Activated CD4-positive, alpha-beta T cell treated with anti-CD3 and anti-CD28 coated beads, Interleukin-2, amount 10 ng/mL, durations not matched to agents 7 days and 5 days (primary cell): ENCODE data around the gene PRSS21. TPM values are rescaled to one million over a fixed set of nuclear protein-coding genes. Genes with fewer than 3 reads are reported as not detected.
A peak's percentile ranks its signal among the peaks of the same experiment; 100 is the strongest.

ENCODE experiments used
- CTCF ChIA-PET: fragments of 350-600 bp; sonication (Branson Sonifier 250); formaldehyde crosslinking; loops from one replicate; lab custom pipeline; 2021; ENCODE audit warnings: antibody characterized with exemption; lab: Charles Lee
- POLR2A ChIA-PET: fragments of 350-600 bp; sonication (Branson Sonifier 250); formaldehyde crosslinking; loops from one replicate; lab custom pipeline; 2021; ENCODE audit warnings: antibody characterized with exemption; lab: Charles Lee
- DNase-seq: peaks from one replicate; pipeline ENCODE4 v3.0.0-alpha.2; 2020
- H3K27ac Mint-ChIP-seq: one replicate; pipeline ENCODE4 v1.8.0; 2021; ENCODE audit warnings: mild to moderate bottlenecking, moderate library complexity, mixed read lengths
- H3K27me3 Mint-ChIP-seq: one replicate; pipeline ENCODE4 v1.8.0; 2021; ENCODE audit warnings: mixed read lengths
- H3K36me3 Mint-ChIP-seq: one replicate; pipeline ENCODE4 v1.8.0; 2021; ENCODE audit warnings: low read depth, mixed read lengths
- H3K4me1 Mint-ChIP-seq: one replicate; pipeline ENCODE4 v1.8.0; 2021; ENCODE audit warnings: mixed read lengths
- H3K4me3 Mint-ChIP-seq: one replicate; pipeline ENCODE4 v1.8.0; 2021; ENCODE audit warnings: mild to moderate bottlenecking, moderate library complexity, mixed read lengths
- H3K9me3 Mint-ChIP-seq: one replicate; pipeline ENCODE4 v1.8.0; 2021; ENCODE audit warnings: mixed read lengths
- total RNA-seq, 2 experiments: library from RNA; stranded (reverse); gene quantifications; one replicate each; pipeline ENCODE4 v1.2.3, GENCODE V29; 2021

PRSS21 gene, protein sequence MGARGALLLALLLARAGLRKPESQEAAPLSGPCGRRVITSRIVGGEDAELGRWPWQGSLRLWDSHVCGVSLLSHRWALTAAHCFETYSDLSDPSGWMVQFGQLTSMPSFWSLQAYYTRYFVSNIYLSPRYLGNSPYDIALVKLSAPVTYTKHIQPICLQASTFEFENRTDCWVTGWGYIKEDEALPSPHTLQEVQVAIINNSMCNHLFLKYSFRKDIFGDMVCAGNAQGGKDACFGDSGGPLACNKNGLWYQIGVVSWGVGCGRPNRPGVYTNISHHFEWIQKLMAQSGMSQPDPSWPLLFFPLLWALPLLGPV
- total RNA-seq = under 1 TPM; 0.27 to 0.67 TPM

DNA sequence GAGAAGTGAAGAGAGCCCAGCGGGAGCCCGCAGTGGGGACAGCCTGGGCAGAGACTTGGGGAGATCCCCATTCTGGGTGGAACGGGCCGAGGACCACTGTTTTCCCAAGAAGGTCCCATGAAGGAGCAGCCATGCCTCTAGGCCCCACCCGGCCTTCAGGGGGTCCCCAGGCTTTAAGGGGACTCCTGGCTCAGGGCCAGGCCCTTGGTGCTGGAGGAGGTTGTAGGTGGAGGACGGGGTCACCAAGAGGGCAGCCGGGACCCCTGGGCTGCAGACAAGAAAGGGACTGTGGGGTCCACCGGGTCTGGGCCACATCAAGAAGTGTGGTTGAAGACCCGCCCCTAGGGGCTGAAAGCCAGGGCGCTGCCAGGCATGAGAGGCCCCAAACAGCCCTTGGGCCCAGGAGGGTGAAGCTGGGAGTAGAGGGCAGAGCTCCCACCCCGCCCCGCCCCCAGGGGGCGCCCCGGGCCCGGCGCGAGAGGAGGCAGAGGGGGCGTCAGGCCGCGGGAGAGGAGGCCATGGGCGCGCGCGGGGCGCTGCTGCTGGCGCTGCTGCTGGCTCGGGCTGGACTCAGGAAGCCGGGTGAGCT lies at the start of gene PRSS21:
PRSS21 (plus strand) TSS at position 487 of the 589 bp plus-strand sequence; CDS start at position 519, 32 bp downstream.
- H3K27me3 Mint-ChIP-seq = peaks cover under 1% of the 10 kb centered on the region
- POLR2A ChIA-PET = no interaction called here

DNA sequence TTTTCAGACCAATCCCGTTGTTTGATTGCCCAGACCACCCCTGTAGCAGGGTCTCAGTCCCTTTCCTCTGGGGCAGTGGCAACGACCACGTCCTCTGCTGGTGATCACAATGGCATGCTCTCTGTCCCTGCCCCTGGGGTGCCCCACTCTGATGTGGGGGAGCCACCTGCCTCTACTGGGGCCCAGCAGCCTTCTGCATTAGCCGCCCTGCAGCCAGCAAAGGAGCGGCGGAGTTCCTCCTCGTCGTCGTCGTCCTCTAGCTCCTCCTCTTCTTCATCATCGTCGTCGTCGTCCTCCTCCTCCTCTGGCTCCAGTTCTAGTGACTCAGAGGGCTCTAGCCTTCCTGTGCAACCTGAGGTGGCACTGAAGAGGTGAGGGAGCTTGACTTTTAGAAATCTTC lies 49.1 kb upstream of the PRSS21 start:
- DNase-seq = no peak
- H3K27ac Mint-ChIP-seq = no peak overlapping the region
- no peaks in the 10 kb centered on the region for H3K9me3 Mint-ChIP-seq
- peaks cover 6% of the 10 kb centered on the region for H3K4me1 Mint-ChIP-seq
- no peak overlapping the region for H3K4me3 Mint-ChIP-seq
- ChIA-PET POLR2A (no interaction called here), CTCF (interaction anchor here (1.0 to 1.1 kb wide), 2 partner anchors 9 to 100 kb away, joined by 3 to 4 read pairs; no protein-coding TSS in a partner anchor)
- H3K36me3 Mint-ChIP-seq = peaks cover 87% of the 10 kb centered on the region
- H3K27me3 Mint-ChIP-seq = no peaks in the 10 kb centered on the region

More for the DNA sequence above, at the start of gene PRSS21:
- CTCF ChIA-PET = no interaction called here
- Mint-ChIP-seq H3K36me3 (no peaks in the 10 kb centered on the region), H3K4me1 (no peaks in the 10 kb centered on the region), H3K9me3 (no peaks in the 10 kb centered on the region), H3K27ac (no peak within 1 kb of the TSS), H3K4me3 (no peak within 1 kb of the TSS)
- DNase-seq = no peak

DNA sequence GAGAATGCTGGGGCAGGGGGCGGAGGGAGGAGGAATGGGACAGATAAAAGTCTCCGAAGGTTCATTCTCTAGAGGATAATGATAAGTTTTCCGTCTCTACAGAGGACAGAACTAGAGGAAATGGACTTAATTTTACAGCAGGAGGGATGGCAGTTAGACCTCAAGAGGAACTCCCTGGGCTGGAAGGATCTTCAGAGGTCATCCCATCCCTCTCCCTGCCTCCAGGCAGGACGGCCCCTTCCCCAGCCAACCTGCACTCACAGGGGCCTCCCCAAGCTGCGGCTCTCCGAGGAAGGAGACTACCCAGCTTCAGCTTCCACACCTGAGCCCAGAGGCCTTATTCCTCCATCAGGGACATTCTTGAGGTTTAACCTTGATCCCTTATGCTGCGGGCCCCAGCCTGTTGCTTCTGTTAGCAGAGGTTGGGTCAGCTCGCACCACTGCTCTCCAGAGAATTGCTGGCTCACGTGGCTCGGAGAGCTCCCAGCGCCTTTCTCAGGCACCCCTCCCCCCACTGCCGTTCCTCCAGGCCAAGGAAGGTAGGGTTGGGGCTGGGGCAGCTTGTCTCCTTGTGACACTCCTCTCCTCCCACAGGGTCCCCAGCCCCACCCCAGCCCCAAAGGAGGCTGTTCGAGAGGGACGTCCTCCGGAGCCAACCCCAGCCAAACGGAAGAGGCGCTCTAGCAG lies 48.5 kb upstream of the PRSS21 start:
- Mint-ChIP-seq H3K4me3 (no peak overlapping the region), H3K27me3 (no peaks in the 10 kb centered on the region), H3K4me1 (peaks cover 6% of the 10 kb centered on the region), H3K27ac (no peak overlapping the region), H3K9me3 (no peaks in the 10 kb centered on the region), H3K36me3 (peaks cover 84% of the 10 kb centered on the region)
- ChIA-PET POLR2A (no interaction called here), CTCF (interaction anchor here (1.0 to 1.4 kb wide), 3 partner anchors 8 to 99 kb away, joined by 3 to 4 read pairs (median 3); no protein-coding TSS in a partner anchor)
- DNase-seq = no peak

DNA sequence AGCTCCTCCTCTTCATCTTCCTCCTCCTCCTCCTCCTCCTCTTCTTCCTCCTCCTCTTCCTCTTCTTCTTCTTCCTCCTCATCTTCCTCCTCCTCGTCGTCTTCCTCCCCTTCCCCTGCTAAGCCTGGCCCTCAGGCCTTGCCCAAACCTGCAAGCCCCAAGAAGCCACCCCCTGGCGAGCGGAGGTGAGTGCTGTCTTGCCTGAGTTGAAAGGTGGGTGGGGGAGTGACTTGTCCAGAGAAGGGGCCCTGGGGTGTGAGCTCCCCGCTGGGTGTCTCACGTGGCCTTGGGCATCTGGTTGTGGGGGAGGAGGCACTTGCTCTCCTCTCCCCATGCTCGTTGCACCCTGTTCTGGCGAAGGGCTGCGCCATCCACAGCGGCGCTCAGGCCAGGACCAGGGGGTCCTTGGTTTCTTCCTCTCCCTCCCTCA lies 47.9 kb upstream of the PRSS21 start:
- Mint-ChIP-seq H3K27ac (no peak overlapping the region), H3K4me1 (peaks cover 6% of the 10 kb centered on the region), H3K4me3 (no peak overlapping the region), H3K36me3 (peaks cover 78% of the 10 kb centered on the region), H3K27me3 (no peaks in the 10 kb centered on the region), H3K9me3 (no peaks in the 10 kb centered on the region)
- POLR2A ChIA-PET = no interaction called here
- CTCF ChIA-PET = interaction anchor here (1.4 kb wide), 1 partner anchor 10 kb away, joined by 3 read pairs; no protein-coding TSS in a partner anchor
- no peak for DNase-seq

DNA sequence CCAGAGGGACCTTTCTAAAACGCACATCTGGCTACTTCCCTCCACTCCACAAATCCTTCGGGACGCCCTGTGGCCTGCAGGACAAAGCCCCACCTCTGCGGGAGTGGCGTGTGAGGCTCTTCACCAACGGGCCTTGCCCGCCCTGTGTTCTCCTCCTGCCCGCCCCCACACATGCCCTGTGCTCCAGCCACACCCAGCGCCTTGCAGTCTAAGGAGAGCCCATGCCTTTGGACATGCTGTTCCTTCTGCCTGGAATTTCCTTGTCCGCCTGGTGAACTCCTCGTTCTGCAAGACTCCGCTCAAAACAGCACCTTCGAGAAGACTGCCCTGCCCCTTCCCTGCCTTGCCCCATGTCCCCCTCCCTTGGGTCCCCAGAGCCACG lies 47.4 kb upstream of the PRSS21 start:
- CTCF ChIA-PET = interaction anchor here (1.4 kb wide), 1 partner anchor 9 kb away, joined by 3 read pairs; no protein-coding TSS in a partner anchor
- no peak overlapping the region for H3K27ac Mint-ChIP-seq
- DNase-seq = no peak
- H3K4me3 Mint-ChIP-seq = no peak overlapping the region
- POLR2A ChIA-PET = no interaction called here
- H3K9me3 Mint-ChIP-seq = no peaks in the 10 kb centered on the region
- peaks cover 73% of the 10 kb centered on the region for H3K36me3 Mint-ChIP-seq
- H3K27me3 Mint-ChIP-seq = no peaks in the 10 kb centered on the region
- peaks cover 6% of the 10 kb centered on the region for H3K4me1 Mint-ChIP-seq

DNA sequence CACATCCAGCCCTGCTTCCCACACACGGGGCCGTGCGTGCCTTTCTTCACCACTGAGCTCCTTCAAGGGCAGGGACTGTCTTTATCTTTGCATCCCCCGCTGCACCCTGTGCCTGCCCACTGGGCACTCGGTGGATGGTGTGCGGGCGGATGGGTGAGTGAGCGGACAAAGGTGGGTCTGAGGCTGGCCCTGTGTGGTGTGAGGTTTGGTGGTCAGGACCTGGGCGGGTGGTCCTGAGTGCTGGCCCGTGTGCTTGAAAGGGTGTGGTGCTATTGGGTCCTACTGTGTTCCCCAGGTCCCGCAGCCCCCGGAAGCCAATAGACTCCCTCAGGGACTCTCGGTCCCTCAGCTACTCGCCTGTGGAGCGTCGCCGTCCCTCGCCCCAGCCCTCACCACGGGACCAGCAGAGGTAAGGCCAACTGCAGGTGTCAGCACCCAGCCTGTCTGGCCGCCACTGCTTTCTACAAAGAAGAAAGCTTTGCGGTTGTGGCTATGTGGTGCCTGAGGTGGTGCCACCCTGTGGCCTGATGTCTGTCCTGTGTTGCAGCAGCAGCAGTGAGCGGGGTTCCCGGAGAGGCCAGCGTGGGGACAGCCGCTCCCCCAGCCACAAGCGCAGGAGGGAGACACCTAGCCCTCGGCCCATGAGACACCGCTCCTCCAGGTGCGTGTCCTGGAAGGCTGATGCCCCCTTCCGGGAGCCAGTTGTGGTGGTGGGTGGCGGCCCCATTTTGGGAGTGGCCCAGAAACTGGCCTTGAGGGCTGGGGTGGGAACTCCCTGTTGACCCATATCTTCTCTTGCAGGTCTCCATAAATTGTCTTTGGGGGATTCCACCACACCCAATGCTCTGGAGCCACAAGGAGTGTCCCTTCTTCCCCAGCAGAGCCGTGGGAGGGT lies 46.7 kb upstream of the PRSS21 start:
- Mint-ChIP-seq H3K27ac (no peak overlapping the region), H3K9me3 (no peaks in the 10 kb centered on the region), H3K36me3 (peaks cover 68% of the 10 kb centered on the region), H3K4me3 (no peak overlapping the region), H3K4me1 (peaks cover 9% of the 10 kb centered on the region), H3K27me3 (no peaks in the 10 kb centered on the region)
- DNase-seq = no peak
- ChIA-PET CTCF (interaction anchor here (1.4 kb wide), 1 partner anchor 8 kb away, joined by 3 read pairs; no protein-coding TSS in a partner anchor), POLR2A (no interaction called here)

DNA sequence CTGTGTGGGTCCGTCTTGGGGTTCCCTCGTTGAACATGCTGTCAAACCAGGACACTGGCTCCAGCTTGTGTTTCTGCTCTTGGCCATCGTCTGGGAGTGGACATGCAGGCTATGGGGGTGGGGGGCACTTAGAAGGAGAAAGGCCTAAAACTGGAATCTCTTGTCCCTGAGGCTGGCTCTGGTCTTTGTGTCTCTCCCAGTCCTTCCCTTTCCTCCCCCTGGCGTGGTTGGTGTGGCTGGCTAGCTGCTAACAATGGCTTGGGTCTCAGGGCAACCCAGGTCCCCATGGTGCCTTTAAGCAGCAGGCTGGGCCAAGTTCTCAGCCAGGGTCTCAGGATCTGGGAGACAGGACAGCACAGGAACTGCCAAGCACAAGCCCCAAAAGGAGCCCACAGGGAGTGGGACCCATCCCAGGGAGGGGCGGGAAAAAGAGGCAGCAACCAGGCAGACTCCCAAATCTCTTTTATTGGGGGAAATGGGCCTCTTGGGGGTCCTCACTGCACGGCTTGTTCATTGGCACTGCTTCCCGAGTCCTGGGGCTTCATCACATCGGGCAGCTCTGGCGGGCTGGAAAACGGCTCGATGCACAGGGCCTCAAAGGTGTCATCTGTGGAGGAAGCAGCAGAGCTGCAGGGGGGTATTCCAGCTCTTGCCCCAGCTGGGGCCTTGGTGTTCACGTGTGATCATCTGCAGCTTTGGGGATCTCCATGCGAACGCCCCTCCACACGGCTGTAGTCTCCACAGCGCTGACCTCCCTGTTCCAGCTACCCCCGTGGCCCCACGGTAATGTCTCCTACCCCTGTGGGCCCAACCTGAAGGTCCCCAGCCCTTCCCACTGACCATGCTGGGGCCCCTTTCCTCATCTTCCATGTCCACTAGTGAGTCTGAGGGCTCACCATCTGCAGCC lies 45.3 kb upstream of the PRSS21 start:
- H3K27me3 Mint-ChIP-seq = no peaks in the 10 kb centered on the region
- CTCF ChIA-PET = no interaction called here
- H3K27ac Mint-ChIP-seq = no peak overlapping the region
- DNase-seq = no peak
- H3K4me3 Mint-ChIP-seq = no peak overlapping the region
- H3K4me1 Mint-ChIP-seq = peaks cover 21% of the 10 kb centered on the region
- POLR2A ChIA-PET = no interaction called here
- no peaks in the 10 kb centered on the region for H3K9me3 Mint-ChIP-seq
- peaks cover 55% of the 10 kb centered on the region for H3K36me3 Mint-ChIP-seq

DNA sequence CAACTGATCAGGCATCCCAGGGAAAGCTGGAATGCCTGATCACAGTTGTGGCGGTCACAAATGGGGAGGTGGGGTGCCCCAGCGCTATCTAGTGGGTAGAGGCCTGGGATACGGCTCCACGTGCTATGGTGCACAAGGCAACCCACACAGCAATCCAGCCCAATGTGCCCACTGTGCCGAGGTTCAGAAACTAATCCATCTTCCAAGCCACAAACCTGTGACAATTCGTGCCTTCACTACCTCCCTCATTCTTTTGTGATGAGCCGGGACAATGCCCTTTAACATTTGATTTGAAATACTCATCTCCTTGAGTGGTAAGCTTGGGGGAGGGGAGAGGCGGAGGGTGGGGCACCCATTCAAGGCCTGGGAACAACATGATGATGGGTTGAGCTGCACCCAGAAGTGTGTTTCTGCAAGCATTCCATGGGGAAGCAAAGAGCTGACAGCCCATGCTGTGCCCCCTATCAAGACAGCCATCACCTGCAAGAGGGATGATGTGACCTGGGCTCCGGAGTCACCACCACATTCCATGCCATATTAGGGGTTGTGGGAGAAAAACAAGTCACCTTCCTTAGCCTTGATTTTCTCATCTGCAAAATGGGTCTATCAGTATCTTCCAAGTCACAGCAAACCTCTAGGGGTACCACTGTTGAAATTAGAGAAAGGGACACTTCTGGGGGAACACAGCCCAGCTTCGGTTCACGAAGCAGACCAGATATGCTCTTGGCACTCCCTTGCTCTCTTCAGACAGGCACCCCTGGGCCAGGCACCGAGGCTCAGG lies 43.7 kb upstream of the PRSS21 start:
- Mint-ChIP-seq H3K4me1 (peaks cover 25% of the 10 kb centered on the region), H3K27me3 (no peaks in the 10 kb centered on the region), H3K4me3 (no peak overlapping the region), H3K27ac (no peak overlapping the region), H3K36me3 (peaks cover 49% of the 10 kb centered on the region), H3K9me3 (no peaks in the 10 kb centered on the region)
- ChIA-PET POLR2A (no interaction called here), CTCF (interaction anchor here (0.6 to 1.5 kb wide), 4 partner anchors 11 to 234 kb away, joined by 3 to 4 read pairs (median 3); no protein-coding TSS in a partner anchor)
- DNase-seq = no peak

DNA sequence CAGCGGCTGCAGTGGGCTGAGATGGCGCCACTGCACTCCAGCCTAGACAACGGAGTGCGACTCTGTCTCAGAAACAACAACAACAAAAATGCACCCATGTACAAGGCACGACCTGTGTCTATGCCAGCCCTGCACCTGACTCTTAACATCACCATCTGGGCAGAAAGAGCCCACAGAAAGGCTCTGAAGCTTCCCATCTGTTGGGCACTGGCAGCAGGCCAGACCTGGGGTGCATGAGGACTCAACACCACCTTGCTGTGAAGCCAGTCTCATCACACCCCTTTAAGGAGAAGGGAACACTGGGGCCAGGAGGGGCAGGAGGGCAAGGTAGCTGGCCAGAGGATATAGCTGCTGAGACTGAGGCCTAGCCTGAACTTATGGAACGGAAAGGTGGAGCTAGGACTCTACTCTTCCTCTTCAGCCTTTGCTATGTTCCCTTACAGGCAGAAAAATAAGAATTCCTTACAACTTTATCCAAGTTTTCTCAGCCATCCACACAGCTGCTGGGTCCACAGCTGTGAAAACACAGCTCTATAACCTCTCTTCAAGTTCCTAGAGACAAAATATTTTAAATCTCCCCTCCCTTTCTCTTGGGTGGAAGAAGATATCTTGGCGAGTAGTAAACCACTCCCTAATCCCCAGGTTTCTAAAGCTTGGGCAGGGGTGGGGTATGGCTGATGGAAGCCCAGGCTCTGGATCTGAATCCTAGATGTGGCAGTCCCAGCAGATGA lies 42.7 kb upstream of the PRSS21 start:
- CTCF ChIA-PET = interaction anchor here (0.6 to 1.5 kb wide), 3 partner anchors 16 to 223 kb away, joined by 3 to 4 read pairs (median 3); no protein-coding TSS in a partner anchor
- Mint-ChIP-seq H3K27ac (peak overlapping the region; percentile 55), H3K4me1 (peaks cover 32% of the 10 kb centered on the region), H3K36me3 (peaks cover 44% of the 10 kb centered on the region), H3K4me3 (no peak overlapping the region), H3K9me3 (no peaks in the 10 kb centered on the region), H3K27me3 (no peaks in the 10 kb centered on the region)
- no peak for DNase-seq
- POLR2A ChIA-PET = no interaction called here

DNA sequence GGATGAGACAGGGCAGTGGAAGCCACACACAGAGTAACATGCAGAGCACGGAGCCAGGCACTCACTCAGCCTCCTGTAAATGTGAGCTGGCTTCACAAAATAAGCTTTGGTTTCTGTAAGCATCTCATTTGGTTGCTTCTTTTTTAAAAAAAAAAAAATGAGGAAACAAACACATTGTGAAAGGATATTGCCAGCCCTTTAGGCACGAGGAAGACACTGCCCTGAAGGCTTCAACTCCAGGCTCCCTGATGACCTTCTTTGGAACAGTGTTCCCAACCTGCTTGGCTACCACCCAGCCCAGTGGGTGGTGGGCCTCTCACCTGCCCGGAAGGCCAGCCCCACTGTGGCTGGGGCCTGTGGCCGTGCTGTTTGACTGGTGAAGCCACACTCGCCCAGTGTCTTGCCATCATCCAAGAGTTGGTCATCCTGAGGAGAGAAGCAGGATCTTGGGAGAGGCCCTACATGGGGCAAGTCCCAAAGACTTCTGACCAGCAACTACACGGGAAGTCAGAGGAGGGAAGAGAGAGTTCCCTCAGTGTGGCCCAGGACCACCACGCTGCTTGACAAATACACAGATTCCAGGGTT lies 41.8 kb upstream of the PRSS21 start:
- DNase-seq = no peak
- Mint-ChIP-seq H3K4me1 (peaks cover 32% of the 10 kb centered on the region), H3K27ac (no peak overlapping the region), H3K36me3 (peaks cover 35% of the 10 kb centered on the region), H3K4me3 (peak overlapping the region; percentile 89), H3K27me3 (no peaks in the 10 kb centered on the region), H3K9me3 (no peaks in the 10 kb centered on the region)
- POLR2A ChIA-PET = interaction anchor here (0.6 kb wide), 1 partner anchor 64 kb away, joined by 4 read pairs; no protein-coding TSS in a partner anchor
- CTCF ChIA-PET = interaction anchor here (0.5 to 1.4 kb wide), 3 partner anchors 10 to 184 kb away, joined by 3 to 5 read pairs (median 3); no protein-coding TSS in a partner anchor
